ENCODE results near the gene DAP3. TPM values are rescaled to one million over a fixed set of nuclear protein-coding genes. Genes with fewer than 3 reads are reported as not detected.

Gene DAP3
- total and polyA plus RNA-seq, 2 donors (not counting 1 experiment from before 2014, with no cell fraction given): 54.2 to 103 TPM

- H3K4me1 ChIP-seq (ENCODE audit: control insufficient read depth, extremely low read depth, insufficient read depth, low read length): no peaks in the 10 kb centered on the region
- no peak overlapping the region for H3K27ac ChIP-seq (ENCODE audit: insufficient read depth, low read length)
- no peak for TF ChIP-seq EZH2 (IDR thresholded peaks at IDR 0.05; ENCODE audit: low read length, missing control alignments)
- no peak for TF ChIP-seq CTCF (conservative IDR thresholded peaks at IDR 0.05 in 1 of 2, IDR thresholded peaks at IDR 0.05 in 1 of 2; ENCODE audit: low read depth in 1 of 2, low read length in 2 of 2)
- no peak overlapping the region for H3K4me2 ChIP-seq (ENCODE audit: extremely low read depth, insufficient read depth, low read length)
- H3K36me3 ChIP-seq (ENCODE audit: control insufficient read depth, insufficient read depth, low read length): no peaks in the 10 kb centered on the region
- no peaks in the 10 kb centered on the region for H3K9me3 ChIP-seq (ENCODE audit: control insufficient read depth, insufficient read depth, low read depth, low read length)
- no peak for DNase-seq (ENCODE audit: low read depth in 2 of 2)
- H4K20me1 ChIP-seq (ENCODE audit: control insufficient read depth, extremely low read depth, insufficient read depth, low read length): no peaks in the 10 kb centered on the region
- no peak overlapping the region for H3K4me3 ChIP-seq (replicated peaks in 1 of 4; ENCODE audit: control extremely low read depth in 1 of 4, insufficient read depth in 1 of 4, low read depth in 3 of 4, low read length in 4 of 4)
- no peak overlapping the region for H3K9ac ChIP-seq (ENCODE audit: insufficient read depth, low read length)
- H3K27me3 ChIP-seq (ENCODE audit: control insufficient read depth, insufficient read depth, low read length): no peaks in the 10 kb centered on the region
- H3K79me2 ChIP-seq (ENCODE audit: control insufficient read depth, insufficient read depth, low read length): no peaks in the 10 kb centered on the region
- H2AFZ ChIP-seq (ENCODE audit: low read length): no peak overlapping the region
These were observed 88.7 kb downstream of the DAP3 start for GRCh38 chr1:155777582-155777981.

Other genes with a start within 250 kb of the DAP3 start
- 25.4 and 35.7 TPM in 2 replicates for gene ASH1L, start 126.3 kb upstream of the DAP3 start, total RNA-seq
- gene ASH1L, start 126.3 kb upstream of the DAP3 start, polyA plus RNA-seq: 16.9 and 19.4 TPM in 2 replicates
- gene MSTO1, start 78.9 kb upstream of the DAP3 start, total RNA-seq: 19.5 and 21.3 TPM in 2 replicates
- 14.9 and 22.1 TPM in 2 replicates for gene MSTO1, start 78.9 kb upstream of the DAP3 start, polyA plus RNA-seq
- gene YY1AP1, start 317 bp upstream of the DAP3 start, total RNA-seq: 53.9 and 70.8 TPM in 2 replicates
- gene YY1AP1, start 317 bp upstream of the DAP3 start, polyA plus RNA-seq: 86.4 and 87.6 TPM in 2 replicates
- gene GON4L, start 168.1 kb downstream of the DAP3 start, total RNA-seq: 22.1 and 30.9 TPM in 2 replicates
- gene GON4L, start 168.1 kb downstream of the DAP3 start, polyA plus RNA-seq: 20.2 and 20.3 TPM in 2 replicates
- gene SYT11, start 170.5 kb downstream of the DAP3 start, total RNA-seq: 30.3 and 71.3 TPM in 2 replicates
- 36.8 and 53.7 TPM in 2 replicates for gene SYT11, start 170.5 kb downstream of the DAP3 start, polyA plus RNA-seq
- 25.2 and 33.4 TPM in 2 replicates for gene RIT1, start 222.3 kb downstream of the DAP3 start, total RNA-seq
- 51.0 and 56.8 TPM in 2 replicates for gene RIT1, start 222.3 kb downstream of the DAP3 start, polyA plus RNA-seq
- gene KHDC4, start 245.3 kb downstream of the DAP3 start, total RNA-seq: 18.2 and 24.6 TPM in 2 replicates
- 19.5 and 25.4 TPM in 2 replicates for gene KHDC4, start 245.3 kb downstream of the DAP3 start, polyA plus RNA-seq